NCI-H2029 (cell line): ENCODE data around the gene ZNF276.
"Not testable (repeated sequence)": the region's sequence is repeated elsewhere in the genome, so short reads cannot be mapped to it uniquely, and the experiment has no call there.

Source experiments
- DNase-seq: peaks from one replicate; lab custom pipeline; 2025; lab: John Stamatoyannopoulos, UW

ZNF276 gene

DNA sequence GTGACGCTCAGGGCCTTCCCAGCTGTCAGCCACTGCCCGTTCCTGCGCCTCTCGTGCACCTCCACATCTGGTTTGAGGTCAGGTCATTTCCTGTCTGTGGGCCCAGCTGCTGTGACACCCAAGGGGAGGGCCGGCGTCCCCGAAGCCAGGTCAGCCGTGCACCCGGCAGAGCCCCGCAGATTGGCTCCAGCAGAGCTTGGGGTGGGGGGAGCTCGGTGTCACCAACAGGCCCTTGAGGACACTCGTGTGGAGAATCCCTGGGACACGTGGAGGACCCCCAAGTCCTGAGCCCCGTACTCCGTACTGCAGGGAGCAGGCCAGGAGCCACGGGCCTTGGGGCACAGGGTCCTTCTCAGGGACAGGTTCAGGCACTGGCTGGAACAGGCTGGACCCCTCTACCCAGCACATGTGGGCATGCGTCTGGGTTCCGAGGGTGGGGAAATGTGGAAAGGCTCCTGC, 24.6 kb upstream of the ZNF276 start:
- DNase-seq, result no peak

DNA sequence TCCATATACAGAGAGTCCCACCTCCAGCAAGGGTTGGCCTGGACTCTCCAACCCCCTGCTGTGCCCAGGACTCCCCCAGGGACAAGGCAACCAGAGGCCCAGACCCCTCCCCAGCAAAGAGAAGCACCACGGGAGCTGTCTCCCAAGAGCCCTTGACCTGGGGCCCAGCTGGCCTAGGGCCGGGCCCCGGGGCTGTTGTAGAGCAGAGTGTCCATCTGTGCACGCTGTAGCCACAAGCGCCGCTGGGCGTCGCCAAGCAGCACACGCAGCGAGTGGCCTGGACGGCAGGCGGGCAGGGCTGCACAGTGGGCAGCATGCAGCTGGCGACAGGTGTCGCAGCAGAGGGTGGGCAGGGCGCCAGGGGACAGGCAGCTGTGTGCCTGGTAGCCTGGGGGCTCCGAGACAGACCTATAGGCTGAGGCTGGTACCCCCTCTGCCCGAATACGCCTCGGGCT, 24.1 kb upstream of the ZNF276 start:
- peak; percentile 4 for DNase-seq

DNA sequence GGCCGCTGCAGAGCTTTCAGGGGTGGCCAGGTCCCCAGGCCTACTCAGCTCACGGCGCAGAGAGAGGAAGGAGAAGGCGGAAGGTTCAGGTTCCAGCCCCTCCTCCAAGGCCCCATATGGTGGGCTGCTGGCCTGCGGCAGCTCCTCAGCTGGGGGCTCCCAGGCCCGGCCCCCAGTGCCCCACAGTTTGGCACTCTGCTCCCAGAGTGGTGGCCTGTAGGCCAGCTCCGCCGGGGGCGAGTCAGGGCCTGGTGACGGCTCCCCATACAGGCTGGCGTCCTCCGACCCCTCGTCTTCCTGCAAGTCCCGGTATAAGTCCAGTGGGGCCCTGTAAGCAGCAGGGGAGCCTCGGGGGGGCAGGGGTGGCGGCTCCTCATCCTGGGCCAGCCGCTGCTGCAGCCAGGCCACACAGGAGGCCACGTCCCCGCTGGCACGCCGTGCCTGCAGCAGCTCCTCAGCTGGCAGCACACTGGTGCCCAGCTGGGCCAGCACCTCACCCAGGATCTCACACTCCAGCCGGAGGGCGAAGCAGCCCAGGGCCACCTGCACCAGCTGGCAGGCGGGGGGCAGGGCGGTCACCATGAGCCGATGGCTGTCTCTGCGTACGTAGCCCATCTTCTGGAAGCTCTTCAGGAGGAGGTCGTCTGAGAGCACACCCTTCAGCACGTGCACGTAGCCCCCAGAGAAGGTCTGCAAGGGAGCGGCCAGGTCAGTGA, 23.6 kb upstream of the ZNF276 start:
- DNase-seq, result no peak

DNA sequence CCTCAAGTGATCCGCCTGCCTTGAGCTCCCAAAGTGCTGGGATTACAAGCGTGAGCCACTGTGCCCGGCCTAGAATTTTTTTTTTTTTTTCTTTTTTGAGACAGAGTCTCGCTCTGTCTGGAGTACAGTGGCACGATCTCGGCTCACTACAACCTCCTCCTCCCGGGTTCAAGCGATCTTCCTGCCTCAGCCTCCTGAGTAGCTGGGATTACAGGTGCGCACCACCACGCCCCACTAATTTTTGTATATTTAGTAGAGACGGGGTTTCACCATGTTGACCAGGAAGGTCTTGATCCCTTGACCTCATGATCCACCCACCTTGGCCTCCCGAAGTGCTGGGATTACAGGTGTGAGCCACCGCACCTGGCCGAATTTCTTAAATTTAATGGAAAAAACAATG, 22.6 kb upstream of the ZNF276 start:
- DNase-seq, result not testable (repeated sequence)

DNA sequence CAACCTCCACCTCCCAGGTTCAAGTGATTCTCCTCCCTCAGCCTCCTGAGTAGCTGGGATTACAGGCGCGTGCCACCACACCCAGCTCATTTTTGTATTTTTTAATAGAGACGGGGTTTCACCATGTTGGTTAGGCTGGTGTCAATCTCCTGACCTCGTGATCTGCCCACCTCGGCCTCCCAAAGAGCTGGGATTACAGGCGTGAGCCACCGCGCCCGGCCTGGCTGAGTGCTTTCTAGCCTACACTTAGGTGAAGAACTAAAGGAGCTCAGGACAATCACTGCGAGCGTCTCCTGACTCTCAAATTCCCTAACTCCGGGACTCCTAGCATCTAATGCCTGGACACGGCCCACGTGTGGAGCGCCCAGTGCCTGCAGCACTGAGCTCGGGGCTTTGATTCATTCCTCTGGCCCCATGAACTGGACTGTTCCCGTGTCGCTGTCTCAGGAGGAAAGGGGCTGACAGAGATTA, 21.7 kb upstream of the ZNF276 start:
- not testable (repeated sequence) for DNase-seq

DNA sequence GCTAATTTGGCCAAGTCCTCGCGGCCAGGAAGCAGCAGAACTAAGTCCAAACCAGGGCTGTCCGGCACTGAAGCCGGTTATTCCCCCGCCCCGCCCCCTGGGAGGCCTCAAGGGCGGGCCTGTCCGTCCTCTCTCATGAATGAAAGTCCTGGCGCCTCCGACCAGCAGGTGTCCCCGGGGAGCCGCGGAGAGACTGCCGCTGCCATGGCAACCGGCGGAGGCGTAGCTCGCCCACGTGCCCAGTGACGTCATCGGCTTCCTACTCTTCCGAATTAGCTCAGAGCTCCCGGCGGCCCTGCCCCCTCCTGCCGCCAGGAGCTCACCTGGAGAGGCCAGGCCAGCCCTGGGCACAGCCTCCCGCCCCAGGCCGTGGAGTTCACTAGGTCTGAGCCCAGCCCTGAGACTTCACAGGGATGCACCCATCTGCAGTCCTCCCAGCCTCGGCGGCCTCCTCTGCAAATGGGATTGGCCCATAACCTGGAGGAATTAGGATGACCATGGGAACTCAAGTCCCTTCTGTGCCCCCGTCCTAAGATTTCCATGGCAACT, 21.2 kb upstream of the ZNF276 start:
- peak; percentile 98 for DNase-seq

DNA sequence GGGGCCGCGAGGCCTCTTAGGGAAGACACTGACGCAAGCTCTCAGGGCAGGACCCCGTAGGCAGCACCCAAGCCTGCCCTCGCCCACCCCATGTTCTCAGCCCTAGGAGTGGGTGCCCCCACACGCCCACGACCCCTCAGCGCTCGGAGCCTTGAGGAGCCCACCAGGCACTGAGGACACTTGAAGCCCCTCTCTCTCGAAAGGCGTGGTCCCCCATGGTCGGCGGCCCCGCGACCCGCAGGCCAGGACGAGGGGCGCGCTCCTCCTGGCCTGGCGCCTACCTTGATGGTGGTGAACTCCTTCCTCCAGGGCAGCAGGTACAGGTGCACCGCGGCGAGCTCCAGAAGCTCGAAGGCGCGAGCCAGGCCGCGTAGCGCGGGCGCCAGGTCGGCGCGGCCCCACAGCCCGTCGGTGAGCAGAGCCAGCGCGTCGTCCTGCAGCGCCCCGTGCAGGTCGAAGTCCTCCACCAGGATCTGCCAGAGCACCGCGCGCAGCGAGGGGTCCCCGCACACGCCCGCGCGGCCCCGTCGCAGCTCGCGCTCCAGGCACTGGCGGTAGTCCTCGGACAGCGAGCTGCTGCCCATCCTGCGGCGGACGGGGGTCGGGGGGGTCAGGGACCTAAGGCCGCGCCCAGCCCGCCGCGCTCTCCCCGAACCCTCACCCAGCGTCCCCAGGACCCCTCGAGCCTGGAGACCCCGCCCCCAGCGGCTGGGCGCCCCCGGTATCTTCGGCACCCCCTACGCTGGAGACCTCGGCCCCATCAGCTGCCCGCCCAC, 20.5 kb upstream of the ZNF276 start:
- DNase-seq, result peak; percentile 20

DNA sequence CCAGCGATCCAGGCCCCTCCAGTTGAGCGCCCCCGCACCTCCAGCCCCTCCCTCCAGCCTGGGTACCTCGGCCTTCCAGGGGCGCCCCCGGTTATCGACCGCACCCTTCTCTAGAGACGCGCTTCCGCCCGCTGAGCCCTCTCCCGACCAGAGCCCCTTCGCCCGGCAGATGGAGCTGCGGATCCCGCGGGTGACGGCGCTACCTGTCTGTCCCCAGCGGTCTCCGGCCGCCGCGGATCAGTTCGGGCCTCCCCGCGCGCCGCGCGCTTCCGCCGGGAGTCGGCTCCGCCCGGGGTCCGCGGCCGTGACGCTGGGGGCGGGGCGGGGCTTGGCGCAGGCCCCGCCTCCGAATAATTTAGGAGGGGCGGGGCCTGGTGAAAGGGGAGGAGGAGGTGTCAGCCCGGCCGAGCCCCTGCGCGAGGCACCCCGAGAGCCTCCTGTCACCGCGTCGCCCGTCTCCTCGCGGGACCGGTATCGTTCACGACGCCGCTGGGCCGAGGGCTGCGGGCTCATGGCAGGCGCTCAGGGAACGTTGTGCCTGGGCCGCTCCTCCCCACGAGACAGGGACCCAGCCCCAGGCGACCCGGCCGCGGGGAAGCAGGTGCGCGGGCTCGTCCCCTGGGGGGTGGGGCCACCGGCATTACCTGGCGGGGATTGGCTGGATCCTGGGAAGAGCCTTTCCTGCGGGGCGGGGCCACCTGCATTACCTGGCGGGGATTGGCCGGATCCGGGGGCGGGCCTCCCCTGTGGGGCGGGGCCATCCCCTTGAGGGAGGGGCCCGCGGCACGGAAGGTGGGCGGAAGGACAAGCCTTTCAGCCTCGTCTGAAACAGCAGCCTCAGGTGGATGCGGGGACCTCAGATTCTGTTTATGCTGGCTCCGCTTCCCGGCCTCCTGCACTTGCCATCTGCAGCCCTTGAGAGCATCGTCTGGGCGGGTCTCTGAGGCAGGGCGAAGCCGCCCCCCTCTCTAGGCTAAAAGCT, 19.6 kb upstream of the ZNF276 start, which contains the start of gene SPATA2L:
Gene SPATA2L, minus strand, starts transcription at position 281 of the 982 bp plus-strand sequence. CDS start 473 bp downstream, outside the sequence.
- DNase-seq, result peak; percentile 83

DNA sequence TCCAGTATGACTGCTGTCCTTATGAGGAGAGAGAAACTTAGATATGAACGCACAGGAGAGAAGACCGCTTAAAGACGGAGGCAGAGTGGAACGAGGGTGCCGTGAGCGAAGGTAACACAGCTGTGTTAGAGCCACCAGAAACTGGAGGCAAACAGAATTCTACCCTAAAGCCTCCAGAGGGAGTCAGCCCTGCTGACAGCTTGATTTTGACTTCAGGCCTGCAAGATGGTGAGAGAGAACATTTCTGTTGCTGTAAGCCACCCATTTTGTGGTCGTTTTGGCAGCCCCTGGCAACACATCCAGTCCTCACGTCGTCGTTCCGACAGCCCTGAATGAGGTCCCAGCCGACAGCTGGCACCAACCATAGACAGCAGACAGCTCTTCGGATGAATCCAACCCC, 17.1 kb upstream of the ZNF276 start:
- no peak for DNase-seq

DNA sequence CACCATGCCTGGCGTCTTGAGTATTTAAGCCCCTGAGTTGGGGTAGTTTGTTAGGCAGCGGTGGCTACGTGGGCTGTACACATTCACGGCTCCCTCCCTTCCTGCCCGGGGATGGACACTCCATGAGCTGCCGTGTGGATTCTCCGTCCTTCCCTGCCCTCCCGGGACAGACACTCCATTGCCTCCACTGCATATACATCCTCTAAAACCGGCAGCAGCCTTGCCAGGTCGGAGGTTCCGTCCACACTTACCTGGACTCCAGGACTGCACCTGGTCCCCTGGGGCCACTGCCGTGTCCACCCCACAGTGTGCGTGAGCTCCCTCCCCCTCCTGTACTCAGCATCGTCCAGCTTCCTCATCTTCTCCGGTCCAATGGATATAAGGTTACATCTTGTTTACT, 16.3 kb upstream of the ZNF276 start:
- no peak for DNase-seq

DNA sequence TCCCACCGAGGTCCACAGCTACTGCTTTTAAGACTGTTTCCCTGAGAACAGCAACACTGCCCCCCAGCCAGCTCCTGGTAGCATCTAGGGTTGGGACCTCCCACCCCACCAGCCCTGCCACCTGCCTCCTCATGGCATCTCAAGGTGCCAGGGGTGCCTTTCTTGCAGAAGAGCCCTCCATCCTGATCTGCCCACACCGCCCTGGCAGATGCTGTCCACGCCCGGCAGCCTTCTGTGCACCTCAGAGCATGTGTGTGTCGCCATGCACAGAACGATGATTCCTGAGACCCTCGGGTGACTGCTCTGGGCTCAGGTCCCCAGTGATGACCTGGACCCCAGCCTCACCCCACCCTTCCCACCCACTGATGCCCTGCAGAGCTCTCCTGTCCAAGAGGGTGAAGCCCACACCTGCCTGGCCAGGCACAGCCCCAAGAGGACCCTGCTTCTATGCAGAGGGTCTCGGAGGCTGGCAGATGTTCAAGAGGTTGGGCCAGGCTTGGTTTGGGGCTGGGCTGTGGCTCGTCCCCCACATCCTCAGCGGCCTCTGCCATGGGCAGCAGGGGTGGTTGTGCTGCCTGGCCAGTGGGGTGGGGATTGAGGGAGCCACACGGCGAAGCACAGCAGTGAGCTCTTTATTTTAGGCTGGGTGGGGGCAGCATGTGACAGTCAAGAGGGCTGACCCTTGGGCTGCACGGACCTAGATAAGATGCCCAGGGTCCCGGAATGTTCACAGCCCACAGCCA, 14.6 kb upstream of the ZNF276 start:
- no peak for DNase-seq

DNA sequence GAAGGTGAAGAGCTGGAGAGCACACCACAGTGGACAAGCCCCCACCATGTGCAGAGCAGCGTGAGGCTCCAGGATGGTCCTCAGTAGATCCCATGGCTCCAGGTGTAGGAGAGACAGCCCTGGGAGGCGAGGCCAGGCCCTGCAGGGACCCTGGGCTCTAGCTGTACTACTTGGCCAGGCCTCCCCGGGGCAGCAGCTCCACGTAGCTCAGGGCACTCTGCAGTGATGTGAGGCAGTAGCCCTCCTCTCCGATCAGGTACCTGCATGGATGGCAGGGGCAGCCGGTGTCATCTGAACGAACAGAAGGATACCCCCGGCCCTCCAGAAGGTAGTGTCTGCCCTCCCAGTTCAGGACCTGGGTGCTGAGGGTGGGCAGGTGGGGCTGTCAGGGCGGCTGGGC, 13.6 kb upstream of the ZNF276 start:
- DNase-seq, result no peak

DNA sequence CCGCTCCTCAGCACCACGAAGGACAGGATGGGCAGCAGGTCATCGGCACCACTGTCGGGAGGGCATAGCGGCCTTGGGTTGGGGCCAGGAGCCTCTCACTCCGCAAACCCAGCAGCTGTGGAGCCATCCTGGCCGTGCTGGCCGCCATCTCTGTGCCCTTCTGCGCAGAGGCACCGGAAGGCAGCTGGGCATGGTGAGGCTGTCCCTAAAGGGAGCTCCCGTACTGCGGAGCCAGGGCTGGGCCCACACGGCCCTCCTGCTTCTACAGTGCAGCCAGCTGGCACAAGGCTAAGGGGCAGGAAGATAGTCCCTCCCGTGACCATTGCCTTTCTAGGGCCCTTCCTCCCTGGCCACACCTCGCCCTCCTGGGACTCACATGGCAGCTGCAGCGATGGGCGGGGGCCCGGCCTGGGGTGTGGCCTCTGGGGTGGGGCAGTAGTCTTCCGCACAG, 12.8 kb upstream of the ZNF276 start:
- no peak for DNase-seq

DNA sequence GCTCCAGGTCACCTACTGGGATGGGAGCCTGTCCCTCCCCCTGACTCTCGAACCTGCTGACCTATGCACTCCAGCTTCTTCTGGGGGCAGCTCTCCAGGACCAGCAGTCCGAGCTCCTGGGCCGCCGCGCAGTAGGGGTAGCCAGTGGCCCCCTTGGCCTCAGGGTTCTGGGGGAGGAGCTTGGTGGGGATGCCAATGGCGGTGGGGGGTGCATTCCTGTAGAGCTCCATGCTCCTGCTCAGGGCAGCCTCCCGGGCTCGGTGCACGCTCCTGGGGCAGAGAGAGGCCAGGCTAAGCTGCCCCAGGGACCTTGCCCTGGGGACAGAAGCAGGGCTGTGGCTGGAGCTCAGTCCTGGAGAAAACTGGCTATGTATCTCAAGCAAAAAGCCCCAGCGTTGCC, 12.2 kb upstream of the ZNF276 start:
- DNase-seq, result no peak

DNA sequence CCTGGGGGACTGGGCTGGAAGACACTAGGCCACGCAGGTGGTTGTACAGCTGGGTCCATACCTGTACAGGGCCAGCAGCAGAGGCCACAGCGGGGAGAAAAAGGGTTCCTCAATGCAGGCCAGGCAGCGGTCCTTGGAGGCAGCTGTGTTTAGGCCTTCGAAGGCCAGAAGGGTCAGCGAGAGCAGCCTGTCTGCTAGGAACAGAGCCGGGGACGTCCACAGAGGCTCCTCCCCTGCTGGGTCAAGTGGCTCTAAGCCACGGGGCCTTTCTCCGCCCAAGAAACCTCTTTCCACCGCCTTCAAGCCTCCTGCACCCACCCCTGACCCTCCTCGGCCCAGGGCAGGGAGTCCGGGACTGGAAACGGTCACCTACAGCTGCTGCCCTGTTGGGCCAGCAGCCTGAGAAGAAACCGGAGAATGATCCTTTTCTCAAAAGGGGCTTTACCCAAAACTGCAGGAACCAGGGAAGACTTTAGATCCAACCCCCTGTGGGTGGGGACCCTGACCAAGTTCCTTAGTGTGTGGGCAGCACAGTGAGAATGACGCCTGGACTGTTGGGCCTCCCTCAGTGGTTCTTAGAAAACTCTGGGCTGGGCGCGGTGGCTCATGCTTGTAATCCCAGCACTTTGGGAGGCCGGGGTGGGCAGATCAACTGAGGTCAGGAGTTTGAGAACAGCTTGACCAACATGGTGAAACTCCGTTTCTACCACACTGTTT, 11.5 kb upstream of the ZNF276 start:
- DNase-seq, result no peak

DNA sequence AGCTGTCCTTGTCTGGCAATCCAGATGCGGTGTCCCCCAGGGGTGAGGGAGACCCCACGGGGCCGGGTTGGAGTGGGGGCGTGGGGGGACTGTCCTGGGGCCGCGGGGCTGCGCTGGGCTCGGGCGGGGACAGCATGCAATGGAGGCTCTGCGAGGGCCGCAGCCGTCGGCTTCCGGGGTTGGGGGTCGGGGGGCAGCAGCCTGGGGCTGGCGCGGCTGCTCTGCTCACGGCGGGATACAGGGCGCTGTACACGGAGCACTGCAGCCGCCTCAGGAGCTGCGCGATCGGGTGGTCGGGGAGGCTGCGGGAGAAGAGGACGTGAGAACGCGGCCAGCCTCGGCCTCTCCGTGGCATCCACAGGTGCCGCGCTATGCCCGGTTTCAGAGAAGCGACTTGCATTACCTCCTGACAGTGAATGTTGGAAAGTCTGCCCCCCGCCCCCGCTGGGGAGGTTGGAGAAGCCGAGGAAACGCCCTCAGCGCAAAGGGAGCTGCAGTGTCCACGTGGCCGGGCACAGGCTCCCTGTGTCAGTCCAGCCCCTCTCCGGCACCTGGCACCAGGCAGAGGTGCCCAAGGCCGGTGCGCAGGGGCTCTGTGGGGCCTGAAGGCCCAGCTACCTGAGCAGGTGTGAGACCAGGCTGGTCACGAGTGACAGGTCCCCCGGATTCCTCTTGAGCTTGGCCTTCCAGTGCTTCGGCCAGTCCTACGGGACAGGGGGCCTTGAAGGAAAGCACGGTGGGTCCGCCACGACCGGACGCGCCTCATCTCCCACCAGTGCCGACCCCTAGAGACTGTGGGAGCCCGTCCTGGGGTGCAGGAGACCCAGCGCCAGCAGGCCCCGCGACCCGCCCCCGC, 10.4 kb upstream of the ZNF276 start:
- DNase-seq, result no peak

DNA sequence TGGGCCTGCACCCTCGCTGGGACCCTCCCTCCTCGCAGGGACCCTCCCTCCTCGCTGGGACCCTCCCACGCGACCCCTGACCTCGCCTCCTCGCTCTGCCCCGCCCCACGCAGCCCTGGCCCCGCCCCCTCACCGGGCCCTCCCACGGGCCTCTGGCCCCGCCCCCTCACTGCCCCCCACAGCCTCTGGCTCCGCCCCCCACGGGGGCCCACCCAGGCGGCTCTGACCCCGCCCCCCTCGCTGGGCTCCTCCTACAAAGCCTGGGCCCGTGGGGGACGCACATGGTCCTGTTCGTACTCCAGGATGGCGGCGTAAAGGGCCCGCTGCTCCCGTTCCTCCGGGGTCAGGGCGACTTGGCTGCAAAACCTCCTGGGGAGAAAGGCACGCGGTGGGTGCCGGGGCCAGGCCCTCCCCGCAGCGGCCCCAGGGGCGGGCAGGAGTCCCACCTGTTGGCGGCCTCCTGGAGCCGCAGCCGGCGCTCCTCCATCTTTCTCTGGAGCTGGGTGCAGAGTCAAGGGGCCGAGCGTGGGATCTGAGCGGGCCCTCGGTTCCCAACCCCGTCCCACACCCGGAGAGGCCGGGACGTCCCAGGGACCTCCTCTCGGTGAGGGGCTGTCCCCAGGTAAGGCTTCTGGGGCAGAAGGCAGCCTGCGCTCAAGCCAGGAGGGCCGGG, 9.6 kb upstream of the ZNF276 start:
- DNase-seq, result no peak

DNA sequence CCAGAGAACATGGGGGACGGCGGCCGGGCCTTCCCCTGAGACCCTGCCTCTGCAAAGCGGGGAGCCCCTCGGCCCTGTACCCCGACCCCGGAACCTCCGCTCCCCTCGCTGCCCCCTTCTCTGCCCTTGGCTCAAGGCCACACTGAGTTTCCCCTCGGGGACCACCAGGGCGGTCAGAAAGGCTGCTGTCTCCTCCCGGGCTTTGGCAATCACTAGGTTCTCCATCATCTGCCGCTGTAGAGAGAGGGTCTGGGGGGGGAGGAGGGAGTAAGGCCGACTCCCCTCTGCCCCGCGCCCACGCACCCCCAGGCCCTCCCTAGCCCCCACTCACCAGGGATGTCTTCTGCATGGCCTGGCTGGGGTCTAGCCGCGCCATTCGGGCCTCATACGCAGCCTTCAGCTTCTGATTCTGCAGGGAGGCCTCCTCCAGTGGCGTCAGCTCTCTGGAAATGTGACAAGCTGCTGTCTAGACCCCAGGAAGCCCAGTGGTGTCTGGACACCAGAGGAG, 9.0 kb upstream of the ZNF276 start:
- no peak for DNase-seq
